GM21619 (cell line): ENCODE data around the gene RAB40C.

ENCODE experiments used
- ATAC-seq: cut with Tn5 transposase; IDR thresholded peaks from one replicate; pipeline ENCODE4 v1.9.1; 2021; ENCODE audit not compliant: unreplicated experiment

Gene RAB40C, protein sequence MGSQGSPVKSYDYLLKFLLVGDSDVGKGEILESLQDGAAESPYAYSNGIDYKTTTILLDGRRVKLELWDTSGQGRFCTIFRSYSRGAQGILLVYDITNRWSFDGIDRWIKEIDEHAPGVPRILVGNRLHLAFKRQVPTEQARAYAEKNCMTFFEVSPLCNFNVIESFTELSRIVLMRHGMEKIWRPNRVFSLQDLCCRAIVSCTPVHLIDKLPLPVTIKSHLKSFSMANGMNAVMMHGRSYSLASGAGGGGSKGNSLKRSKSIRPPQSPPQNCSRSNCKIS

DNA sequence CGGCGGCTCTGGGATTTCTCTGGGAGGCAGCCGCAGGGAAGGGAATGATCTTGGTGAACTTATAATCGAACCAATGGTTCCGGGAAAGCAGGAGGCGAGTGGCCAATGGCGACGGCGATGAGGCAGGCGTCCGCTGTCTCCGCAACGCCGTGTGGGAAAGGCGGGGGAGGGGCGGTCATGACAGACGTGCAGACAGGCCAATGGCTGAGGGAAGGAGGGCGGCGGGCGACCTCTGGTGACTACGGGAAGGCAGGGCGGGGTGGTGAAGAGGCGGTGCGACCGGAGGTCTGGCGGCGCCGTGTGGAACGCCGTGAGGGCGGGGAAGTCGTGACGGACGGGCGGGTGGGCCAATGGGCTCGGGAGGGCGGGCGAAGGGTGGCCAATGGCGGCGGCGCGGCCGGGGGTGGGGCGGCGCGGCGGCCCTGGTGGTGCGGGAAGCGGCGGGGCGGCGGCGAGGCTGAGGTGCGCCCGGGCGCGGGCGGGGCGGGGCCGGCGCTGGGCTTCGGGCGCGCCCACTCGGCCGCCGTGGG lies at the start of gene RAB40C:
Gene RAB40C (plus strand): TSS at position 409 of the 530 bp plus-strand sequence. CDS start 226 bp downstream, outside the sequence.
- ATAC-seq: peak; percentile 70

GRCh38 chr16:540645-541340 lies 49.1 kb upstream of the RAB40C start:
- ATAC-seq: no peak

GRCh38 chr16:543301-544164 lies 46.3 kb upstream of the RAB40C start:
- no peak for ATAC-seq

DNA sequence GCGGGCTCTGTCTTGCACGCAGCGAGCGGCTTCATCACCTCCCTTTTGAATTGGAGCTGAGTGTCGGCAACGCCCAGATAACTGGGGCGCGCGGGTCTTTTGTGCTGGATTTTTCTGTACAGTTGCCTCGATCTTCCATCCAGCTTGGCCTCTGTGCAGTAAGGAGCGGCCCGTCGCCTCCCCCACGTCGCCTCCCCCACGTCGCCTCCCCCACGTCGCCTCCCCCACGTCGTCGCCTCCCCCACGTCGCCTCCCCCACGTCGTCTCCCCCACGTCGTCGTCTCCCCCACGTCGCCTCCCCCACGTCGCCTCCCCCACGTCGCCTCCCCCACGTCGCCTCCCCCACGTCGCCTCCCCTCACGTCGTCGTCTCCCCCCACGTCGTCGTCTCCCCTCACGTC lies 45.3 kb upstream of the RAB40C start:
- ATAC-seq: no peak

- no peak for ATAC-seq
Measured at GRCh38 chr16:546909-547770, 42.7 kb upstream of the RAB40C start.

DNA sequence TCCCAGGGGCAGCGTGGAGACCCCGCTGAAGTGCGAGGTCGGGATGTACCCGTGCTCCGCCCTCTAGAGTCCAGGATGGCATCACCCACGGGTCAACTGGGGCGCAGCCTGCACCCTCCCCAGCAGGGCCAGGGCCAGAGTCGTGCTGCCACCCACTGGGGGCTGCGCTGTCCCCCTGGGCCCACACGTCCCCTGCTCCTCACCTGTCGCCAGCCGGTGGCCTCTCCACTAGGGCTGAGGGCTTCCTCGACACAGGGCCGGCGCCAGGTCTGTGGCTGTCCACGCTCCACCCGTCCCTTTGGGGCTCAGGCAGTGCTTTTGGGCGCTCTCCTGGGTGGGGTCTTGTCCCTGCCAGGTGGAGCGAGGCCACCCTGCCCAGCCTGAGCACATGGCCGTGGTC lies 41.3 kb upstream of the RAB40C start:
- ATAC-seq: no peak

DNA sequence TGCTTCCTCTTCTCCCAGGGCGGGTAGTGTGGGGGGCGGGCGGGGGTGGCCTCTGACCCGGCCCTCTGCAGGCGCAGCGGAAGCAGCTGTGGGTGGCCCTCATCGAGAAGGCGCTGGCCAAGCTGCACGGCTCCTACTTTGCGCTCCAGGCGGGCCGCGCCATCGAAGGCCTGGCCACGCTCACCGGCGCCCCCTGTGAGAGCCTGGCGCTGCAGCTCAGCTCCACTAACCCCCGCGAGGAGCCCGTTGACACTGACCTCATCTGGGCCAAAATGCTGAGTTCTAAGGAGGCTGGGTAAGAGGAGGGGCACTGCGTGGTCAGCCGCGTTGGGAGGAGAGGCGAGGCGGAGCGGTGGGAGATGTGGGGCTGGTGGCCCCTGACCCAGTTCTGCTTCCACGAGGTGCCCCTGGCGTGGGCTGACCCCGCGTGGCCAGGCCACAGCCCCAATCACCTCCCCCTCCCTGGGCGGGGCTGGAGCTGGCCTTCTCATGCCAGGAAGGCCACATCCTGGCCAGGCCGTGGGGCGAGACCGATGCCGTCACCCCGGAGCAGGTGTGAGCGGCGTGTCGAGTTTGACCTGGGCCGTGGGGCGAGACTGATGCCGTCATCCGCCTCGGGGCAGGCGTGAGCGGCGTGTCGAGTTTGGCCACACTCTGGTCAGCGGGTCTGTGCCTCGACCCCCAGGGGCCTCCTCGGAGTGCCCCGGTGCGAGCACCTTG lies 40.2 kb upstream of the RAB40C start:
- no peak for ATAC-seq

DNA sequence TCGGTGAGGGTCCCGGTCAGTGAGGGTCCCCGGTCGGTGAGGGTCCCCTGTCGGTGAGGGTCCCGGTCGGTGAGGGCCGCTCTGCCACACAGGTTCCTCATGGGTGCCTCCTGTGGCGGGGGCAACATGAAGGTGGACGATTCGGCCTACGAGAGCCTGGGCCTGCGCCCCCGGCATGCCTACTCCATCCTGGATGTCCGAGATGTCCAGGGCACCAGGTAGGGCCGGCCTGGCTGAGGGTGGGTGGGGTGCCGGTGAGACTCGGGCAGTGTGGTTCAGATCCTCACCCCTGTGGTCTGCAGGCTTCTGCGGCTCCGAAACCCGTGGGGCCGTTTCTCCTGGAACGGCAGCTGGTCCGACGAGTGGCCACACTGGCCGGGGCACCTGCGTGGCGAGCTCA lies 38.7 kb upstream of the RAB40C start:
- no peak for ATAC-seq

- ATAC-seq: no peak
Measured at GRCh38 chr16:552171-552570, 37.7 kb upstream of the RAB40C start.

DNA sequence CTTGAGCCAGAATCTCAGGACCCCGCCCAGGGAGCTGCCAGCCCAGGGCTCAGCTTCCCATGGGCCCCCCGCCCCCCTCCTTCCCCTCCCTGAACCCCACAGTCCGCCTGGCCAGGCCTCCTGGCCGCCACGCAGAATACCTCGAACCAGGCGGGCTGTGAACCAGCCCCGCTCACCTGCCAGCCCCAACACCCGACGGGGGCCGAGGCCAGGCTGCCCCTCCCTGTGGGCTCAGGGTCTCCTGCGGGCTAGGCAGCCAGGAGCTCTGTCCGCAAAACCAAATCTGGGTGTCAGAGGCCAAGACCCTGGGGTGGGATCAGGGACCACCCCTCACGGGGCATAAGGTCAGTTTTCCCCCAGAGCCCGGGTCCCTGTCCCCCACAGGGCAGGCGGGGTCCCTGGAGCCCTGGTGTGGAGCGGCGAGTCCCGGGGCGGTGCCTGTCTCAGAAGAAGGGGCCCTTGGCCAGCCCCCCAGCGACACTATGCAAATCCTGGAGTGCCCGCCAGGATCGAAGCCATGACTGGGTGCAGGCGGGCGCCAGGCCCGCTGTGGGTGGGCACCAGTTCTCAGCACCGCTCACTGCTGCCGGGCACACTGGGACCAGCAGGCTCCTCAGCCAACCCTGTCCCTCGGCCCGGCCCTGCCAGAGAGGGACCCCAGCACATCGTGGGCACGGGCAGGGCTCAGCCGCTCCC lies 36.1 kb upstream of the RAB40C start:
- ATAC-seq: no peak

- no peak for ATAC-seq
Measured at GRCh38 chr16:554297-554621, 35.6 kb upstream of the RAB40C start.

DNA sequence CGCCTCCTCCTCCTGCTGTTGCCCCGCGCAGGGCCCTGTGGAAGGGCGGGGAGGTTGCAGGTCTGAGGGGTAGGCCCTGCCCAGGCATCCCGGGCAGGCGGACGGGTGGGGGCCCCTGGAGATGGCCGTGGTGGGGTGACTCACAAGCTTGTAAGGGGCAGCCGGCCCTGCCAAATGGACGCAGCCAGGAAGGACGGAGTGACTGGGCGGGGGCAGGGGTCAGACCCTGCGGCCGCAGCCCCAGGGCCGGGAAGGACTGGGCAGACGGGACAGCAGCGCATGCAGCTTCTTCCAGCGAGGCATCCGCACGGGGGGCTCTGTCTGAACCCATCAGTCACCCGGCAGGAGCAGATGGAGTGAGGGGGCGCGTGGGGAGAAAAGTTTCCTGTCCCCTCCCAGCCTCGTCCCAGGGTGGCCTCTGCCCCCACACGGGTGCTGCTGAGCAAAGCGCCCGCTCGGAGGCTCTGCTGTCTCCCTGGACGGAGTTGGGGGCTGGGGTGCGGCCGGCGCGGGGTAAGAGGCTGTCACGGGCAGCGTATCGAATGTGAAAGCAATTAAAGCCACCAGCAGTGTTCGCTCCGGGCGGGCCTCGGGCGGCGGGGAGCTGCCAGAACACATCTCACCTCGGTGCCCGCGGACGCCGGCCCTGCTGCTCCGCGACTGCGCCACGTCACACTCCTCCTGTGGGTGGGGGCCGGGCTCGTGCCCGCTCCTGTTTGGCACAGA lies 35.1 kb upstream of the RAB40C start:
- no peak for ATAC-seq

DNA sequence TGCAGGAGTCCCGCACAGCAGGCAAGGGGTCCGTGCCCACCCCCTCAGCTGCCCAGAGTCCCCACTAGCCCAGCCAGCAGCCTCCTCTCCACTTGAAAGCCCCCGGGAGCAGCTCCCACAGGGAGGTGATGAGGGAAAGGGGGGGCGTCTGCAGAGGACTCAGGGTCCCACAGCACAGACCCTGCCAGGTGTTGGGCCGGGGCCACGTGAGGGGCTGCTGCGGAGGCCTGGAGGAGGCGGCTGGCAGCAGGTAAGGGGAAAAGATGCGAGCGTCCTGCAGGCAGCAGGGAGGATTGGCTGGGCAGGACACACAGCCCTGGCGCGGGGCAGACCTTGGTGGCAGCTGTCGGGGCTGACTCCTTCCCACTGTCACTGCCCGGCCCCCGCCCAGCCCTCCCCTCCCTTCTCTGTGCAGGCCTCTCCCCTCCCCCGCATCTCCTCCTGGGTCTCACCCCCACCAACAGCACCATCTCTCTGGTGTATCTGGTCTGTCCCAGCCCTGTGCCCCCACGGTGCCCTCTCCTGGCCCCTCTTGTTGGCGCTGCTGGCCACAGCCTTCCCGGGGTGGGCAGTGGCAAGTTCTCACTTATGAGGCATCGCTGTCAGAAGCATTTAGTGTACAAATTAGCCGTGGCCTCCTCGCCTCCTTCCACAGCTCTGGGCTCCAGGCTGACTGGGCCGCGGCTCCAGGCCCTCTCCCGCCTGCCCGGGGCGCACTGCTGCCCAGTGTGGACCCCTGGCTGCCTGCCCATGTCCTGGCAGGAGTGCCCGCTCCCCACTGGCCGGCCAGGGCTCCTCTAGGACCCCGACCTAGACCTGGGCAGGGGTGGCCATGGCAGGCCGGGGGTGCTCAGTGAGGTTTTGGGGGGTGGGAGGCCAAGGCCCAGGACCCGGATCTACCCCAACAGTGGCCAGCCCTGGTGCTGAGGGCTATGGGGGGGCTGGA lies 34.1 kb upstream of the RAB40C start:
- ATAC-seq: no peak

DNA sequence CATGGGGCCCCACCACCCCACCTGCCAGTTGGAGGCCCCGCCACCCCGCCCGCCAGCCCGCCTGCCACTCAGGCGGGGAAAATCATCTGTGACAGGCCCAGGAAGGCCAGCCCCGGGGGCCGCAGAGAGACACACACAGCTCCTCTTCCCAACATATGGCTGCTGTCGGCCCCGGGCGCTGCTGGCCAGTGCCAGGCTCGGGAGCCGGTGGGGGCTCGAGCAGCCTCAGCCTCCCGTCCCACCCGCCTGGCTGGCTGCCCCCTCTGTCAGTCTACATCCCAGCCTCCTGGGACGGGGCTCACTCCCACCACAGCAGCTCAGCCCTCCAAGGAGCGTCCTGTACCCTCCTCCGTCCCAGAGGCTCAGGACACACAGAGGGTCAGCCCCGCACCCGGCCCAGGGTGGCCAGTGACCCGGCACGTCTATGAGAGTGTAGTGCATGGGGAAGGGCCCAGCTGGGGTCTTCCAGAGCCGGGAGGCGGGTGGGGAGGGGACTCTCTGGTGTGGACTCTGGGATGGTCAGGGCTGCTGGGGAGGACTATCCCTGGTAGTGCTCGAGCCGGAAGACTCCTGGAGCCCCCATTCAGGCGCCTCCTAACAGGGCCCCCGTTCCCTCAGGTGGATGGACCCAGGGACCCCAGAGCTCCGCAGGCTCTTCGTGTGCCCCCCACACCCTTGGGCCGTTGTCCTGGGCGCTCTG lies 33.2 kb upstream of the RAB40C start:
- ATAC-seq: no peak

GRCh38 chr16:557463-558297 lies 32.2 kb upstream of the RAB40C start:
- no peak for ATAC-seq
